Lung (tissue), 12 donors: Measurements from ENCODE around the gene CACNB4. TPM values are rescaled to one million over a fixed set of nuclear protein-coding genes. Genes with fewer than 3 reads are reported as not detected.

Source experiments
- ATAC-seq: fragments of 200-7000 bp; cut with Tn5 transposase; one replicate; pipeline ENCODE4 v1.9.1; 2020; ENCODE audit warnings: moderate number of reproducible peaks; ENCODE audit not compliant: insufficient read depth, low FRiP score
- DNase-seq, 3 donors: peaks; one replicate each; pipeline ENCODE4 v3.0.0-alpha.2; 2013 to 2017
- H3K27ac ChIP-seq, 2 donors: one replicate each; pipeline ENCODE4 v1.5.1; 2013; ENCODE audit warnings: mild to moderate bottlenecking in 2 of 2, moderate library complexity in 2 of 2, control low read depth in 1 of 2, inconsistent platforms in 1 of 2, low read depth in 1 of 2, low read length in 1 of 2
- H3K27me3 ChIP-seq, 3 donors: one replicate each; pipeline ENCODE4 v1.5.1; 2013; ENCODE audit warnings: low read length in 2 of 3; ENCODE audit not compliant: control insufficient read depth in 3 of 3, insufficient read depth in 3 of 3
- H3K36me3 ChIP-seq, 4 donors: one replicate each; pipeline ENCODE4 v1.5.1; 2013; ENCODE audit warnings: low read length in 4 of 4, mild to moderate bottlenecking in 1 of 4, moderate library complexity in 1 of 4; ENCODE audit not compliant: control insufficient read depth in 4 of 4, insufficient read depth in 4 of 4
- H3K4me1 ChIP-seq, 5 donors: one replicate each; pipeline ENCODE4 v1.5.1; 2013; ENCODE audit warnings: low read length in 5 of 5, mild to moderate bottlenecking in 2 of 5, moderate library complexity in 1 of 5; ENCODE audit not compliant: control insufficient read depth in 5 of 5, insufficient read depth in 5 of 5
- H3K4me3 ChIP-seq: one replicate; pipeline ENCODE4 v1.5.1; 2013; ENCODE audit warnings: mild to moderate bottlenecking, control low read depth, moderate library complexity
- H3K9ac ChIP-seq, 2 donors: one replicate each; pipeline ENCODE4 v1.5.1; 2013; ENCODE audit warnings: low read length in 2 of 2, control low read depth in 1 of 2; ENCODE audit not compliant: insufficient read depth in 1 of 2
- H3K9me3 ChIP-seq, 4 donors: one replicate each; pipeline ENCODE4 v1.5.1; 2013; ENCODE audit warnings: low read length in 3 of 4, mild to moderate bottlenecking in 1 of 4, moderate library complexity in 1 of 4; ENCODE audit not compliant: control insufficient read depth in 4 of 4, insufficient read depth in 3 of 4
- CTCF ChIP-seq: IDR thresholded peaks from 2 replicates; pipeline ENCODE4 v1.5.1; 2012; ENCODE audit warnings: mild to moderate bottlenecking; ENCODE audit errors: control extremely low read depth, extremely low read depth
- WGBS, 2 donors: extraction: QIAGEN DNeasy Blood & Tissue Kit; methylation state at CpG; one replicate each; pipeline ENCODE4 v1.1.7; 2013; 5-methylcytosine and 5-hydroxymethylcytosine counted together
- polyA plus RNA-seq, 2 donors: library from polyadenylated mRNA; stranded (reverse); fragments of 200-250 nt; gene quantifications; one replicate each; pipeline ENCODE4 v1.2.1, GENCODE V29; 2013
- total RNA-seq, 2 donors: library from RNA; depleted of rRNA in 1 of 2; stranded (reverse); fragments of >200 nt in 1 of 2; gene quantifications; one replicate each; pipeline ENCODE4 v1.2.1, GENCODE V29; 2014 to 2021
- donor health status: control.
- donor health status: control.
- donor health status: Bipolar disorder and iron deficiency.
- donor health status: healthy.
- donor health status: DM: yes; HTN: yes; CAD: no.

CACNB4 gene
- total and polyA plus RNA-seq, 4 donors: 0.57 to 10.9 (median 5.5) TPM

GRCh38 chr2:152055366-152056108 lies 43.3 kb downstream of the CACNB4 start:
- Histone ChIP-seq H3K9ac (no peak overlapping the region), H3K27ac (no peak overlapping the region), H3K4me3 (no peak overlapping the region), H3K27me3 (no peaks in the 10 kb centered on the region), H3K36me3 (no peaks in the 10 kb centered on the region), H3K4me1 (no peaks in the 10 kb centered on the region), H3K9me3 (peaks cover 0 to 6% (median 0%) of the 10 kb centered on the region in 4 donors)
- TF ChIP-seq CTCF: no peak
- WGBS, 2 donors: 91 to 92% methylated on average over 8 of the region's 8 CpGs
- no peak for DNase-seq
- ATAC-seq: no peak

- no peak for TF ChIP-seq CTCF
- DNase-seq (no peak), ATAC-seq (peak; percentile 53)
- H3K27me3 ChIP-seq: no peaks in the 10 kb centered on the region
- 19 to 25% methylated on average over 2 of the region's 2 CpGs for WGBS, 2 donors
- no peak overlapping the region for H3K27ac ChIP-seq
- H3K4me3 ChIP-seq: no peak overlapping the region
- H3K4me1 ChIP-seq: no peaks in the 10 kb centered on the region
- no peaks in the 10 kb centered on the region for H3K36me3 ChIP-seq
- no peak overlapping the region for H3K9ac ChIP-seq
- H3K9me3 ChIP-seq: peaks cover 0 to 6% (median 0%) of the 10 kb centered on the region in 4 donors
Measured at GRCh38 chr2:152054593-152054992, 44.3 kb downstream of the CACNB4 start.

GRCh38 chr2:152051436-152051835 lies 47.4 kb downstream of the CACNB4 start:
- no peaks in the 10 kb centered on the region for H3K27me3 ChIP-seq
- H3K9me3 ChIP-seq: no peaks in the 10 kb centered on the region
- ATAC-seq: no peak
- H3K36me3 ChIP-seq: no peaks in the 10 kb centered on the region
- no peak overlapping the region for H3K9ac ChIP-seq
- no peak overlapping the region for H3K27ac ChIP-seq
- 87 to 88% methylated on average over 3 of the region's 3 CpGs for WGBS, 2 donors
- TF ChIP-seq CTCF: no peak
- no peak for DNase-seq
- no peaks in the 10 kb centered on the region for H3K4me1 ChIP-seq
- H3K4me3 ChIP-seq: no peak overlapping the region

GRCh38 chr2:152050915-152051314 lies 47.9 kb downstream of the CACNB4 start:
- Histone ChIP-seq H3K4me3 (no peak overlapping the region), H3K27ac (no peak overlapping the region), H3K9ac (no peak overlapping the region), H3K27me3 (no peaks in the 10 kb centered on the region), H3K9me3 (no peaks in the 10 kb centered on the region), H3K36me3 (no peaks in the 10 kb centered on the region), H3K4me1 (no peaks in the 10 kb centered on the region)
- ATAC-seq (no peak), DNase-seq (no peak)
- no peak for TF ChIP-seq CTCF
- 51 to 80% methylated on average over 6 of the region's 6 CpGs for WGBS, 2 donors
